Progenitor cell of endocrine pancreas (in vitro differentiated cells): ENCODE measurements around the gene RNF31. TPM values are rescaled to one million over a fixed set of nuclear protein-coding genes. Genes with fewer than 3 reads are reported as not detected.
A peak's percentile ranks its signal among the peaks of the same experiment; 100 is the strongest.

Experiments used
- DNase-seq: peaks from one replicate; pipeline ENCODE4 v3.0.0; 2021; ENCODE audit warnings: low spot score; ENCODE audit not compliant: unreplicated experiment
- H3K27ac Mint-ChIP-seq: 2 replicates; pipeline ENCODE4 v1.8.0; 2021; ENCODE audit warnings: mild to moderate bottlenecking, moderate library complexity, mixed read lengths
- H3K27me3 Mint-ChIP-seq: 2 replicates; pipeline ENCODE4 v1.8.0; 2021; ENCODE audit warnings: mixed read lengths
- H3K36me3 Mint-ChIP-seq: 2 replicates; pipeline ENCODE4 v1.8.0; 2022; ENCODE audit warnings: mixed read lengths; ENCODE audit not compliant: insufficient read depth
- H3K4me1 Mint-ChIP-seq: 2 replicates; pipeline ENCODE4 v1.8.0; 2021; ENCODE audit warnings: low read depth, mixed read lengths
- H3K4me3 Mint-ChIP-seq: 2 replicates; pipeline ENCODE4 v1.8.0; 2021; ENCODE audit warnings: low read depth, mild to moderate bottlenecking, moderate library complexity, mixed read lengths
- H3K9me3 Mint-ChIP-seq: 2 replicates; pipeline ENCODE4 v1.8.0; 2021; ENCODE audit warnings: low read depth, mixed read lengths
- total RNA-seq: library from RNA; stranded (reverse); gene quantifications from 2 replicates; pipeline ENCODE4 v1.2.1, GENCODE V29; 2021
- TF ChIP-seq, protein P1 (sequence below): fragments of 200-600 bp; sonication (generic); IDR thresholded peaks from one replicate; pipeline ENCODE4 v1.5.0; 2021; ENCODE audit warnings: antibody characterized with exemption, mild to moderate bottlenecking; ENCODE audit not compliant: unreplicated experiment

The RNF31 gene
- total RNA-seq, 1 donor from 2014 or later: 104 TPM

DNA sequence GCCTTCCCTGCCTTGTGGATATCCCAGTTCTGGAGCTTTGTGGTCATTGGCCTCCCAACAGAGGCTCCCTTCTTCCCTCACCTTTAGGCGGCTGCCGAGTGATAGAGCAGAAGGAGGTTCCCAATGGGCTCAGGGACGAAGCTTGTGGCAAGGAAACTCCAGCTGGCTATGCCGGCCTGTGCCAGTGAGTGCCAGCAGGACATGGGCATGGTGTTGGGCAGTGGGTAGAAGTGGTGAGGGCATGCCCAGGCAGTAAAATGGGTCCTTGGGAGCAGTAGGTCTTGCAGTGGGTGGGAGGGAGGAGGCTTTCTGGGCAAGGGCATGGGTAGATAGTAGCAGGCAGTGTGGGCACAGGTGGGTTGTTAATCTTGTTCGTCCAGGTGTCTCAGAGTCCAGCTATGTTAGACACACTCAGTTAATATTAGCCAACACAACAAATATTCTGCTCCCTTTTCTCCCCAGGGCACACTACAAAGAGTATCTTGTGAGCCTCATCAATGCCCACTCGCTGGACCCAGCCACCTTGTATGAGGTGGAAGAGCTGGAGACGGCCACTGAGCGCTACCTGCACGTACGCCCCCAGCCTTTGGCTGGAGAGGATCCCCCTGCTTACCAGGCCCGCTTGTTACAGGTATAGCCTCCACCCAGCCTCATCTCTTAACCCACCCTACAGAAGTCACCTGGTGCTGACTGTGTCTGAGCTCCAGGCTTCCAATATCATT is 12.6 kb downstream of the RNF31 start:
- no peak overlapping the region for H3K4me3 Mint-ChIP-seq
- TF ChIP-seq, protein P1, sequence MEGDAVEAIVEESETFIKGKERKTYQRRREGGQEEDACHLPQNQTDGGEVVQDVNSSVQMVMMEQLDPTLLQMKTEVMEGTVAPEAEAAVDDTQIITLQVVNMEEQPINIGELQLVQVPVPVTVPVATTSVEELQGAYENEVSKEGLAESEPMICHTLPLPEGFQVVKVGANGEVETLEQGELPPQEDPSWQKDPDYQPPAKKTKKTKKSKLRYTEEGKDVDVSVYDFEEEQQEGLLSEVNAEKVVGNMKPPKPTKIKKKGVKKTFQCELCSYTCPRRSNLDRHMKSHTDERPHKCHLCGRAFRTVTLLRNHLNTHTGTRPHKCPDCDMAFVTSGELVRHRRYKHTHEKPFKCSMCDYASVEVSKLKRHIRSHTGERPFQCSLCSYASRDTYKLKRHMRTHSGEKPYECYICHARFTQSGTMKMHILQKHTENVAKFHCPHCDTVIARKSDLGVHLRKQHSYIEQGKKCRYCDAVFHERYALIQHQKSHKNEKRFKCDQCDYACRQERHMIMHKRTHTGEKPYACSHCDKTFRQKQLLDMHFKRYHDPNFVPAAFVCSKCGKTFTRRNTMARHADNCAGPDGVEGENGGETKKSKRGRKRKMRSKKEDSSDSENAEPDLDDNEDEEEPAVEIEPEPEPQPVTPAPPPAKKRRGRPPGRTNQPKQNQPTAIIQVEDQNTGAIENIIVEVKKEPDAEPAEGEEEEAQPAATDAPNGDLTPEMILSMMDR: no peak
- H3K36me3 Mint-ChIP-seq: peaks cover 27% of the 10 kb centered on the region
- no peak for DNase-seq
- H3K4me1 Mint-ChIP-seq: peaks cover 16% of the 10 kb centered on the region
- H3K27ac Mint-ChIP-seq: peak overlapping the region; percentile 97
- no peaks in the 10 kb centered on the region for H3K27me3 Mint-ChIP-seq
- no peaks in the 10 kb centered on the region for H3K9me3 Mint-ChIP-seq

DNA sequence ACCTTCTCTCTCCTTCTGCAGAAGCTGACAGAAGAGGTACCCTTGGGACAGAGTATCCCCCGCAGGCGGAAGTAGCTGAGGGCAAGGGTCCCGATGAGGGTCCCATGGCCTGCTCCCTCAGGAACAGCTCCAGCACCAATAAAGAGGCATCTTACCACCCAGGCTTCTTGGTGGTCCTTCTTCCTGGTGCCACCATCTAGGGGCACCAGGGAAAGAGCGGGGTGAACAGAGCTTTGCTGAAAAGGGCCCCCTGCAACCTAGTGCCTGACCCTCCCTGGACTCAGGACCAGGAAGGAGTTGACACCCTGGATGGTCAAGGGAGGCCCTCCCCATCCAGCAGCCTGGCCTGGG is 13.2 kb downstream of the RNF31 start:
- Mint-ChIP-seq H3K27me3 (no peaks in the 10 kb centered on the region), H3K36me3 (peaks cover 27% of the 10 kb centered on the region), H3K9me3 (no peaks in the 10 kb centered on the region), H3K4me3 (no peak overlapping the region), H3K27ac (peak overlapping the region; percentile 97), H3K4me1 (peaks cover 16% of the 10 kb centered on the region)
- DNase-seq: no peak
- TF ChIP-seq, protein P1: no peak

DNA sequence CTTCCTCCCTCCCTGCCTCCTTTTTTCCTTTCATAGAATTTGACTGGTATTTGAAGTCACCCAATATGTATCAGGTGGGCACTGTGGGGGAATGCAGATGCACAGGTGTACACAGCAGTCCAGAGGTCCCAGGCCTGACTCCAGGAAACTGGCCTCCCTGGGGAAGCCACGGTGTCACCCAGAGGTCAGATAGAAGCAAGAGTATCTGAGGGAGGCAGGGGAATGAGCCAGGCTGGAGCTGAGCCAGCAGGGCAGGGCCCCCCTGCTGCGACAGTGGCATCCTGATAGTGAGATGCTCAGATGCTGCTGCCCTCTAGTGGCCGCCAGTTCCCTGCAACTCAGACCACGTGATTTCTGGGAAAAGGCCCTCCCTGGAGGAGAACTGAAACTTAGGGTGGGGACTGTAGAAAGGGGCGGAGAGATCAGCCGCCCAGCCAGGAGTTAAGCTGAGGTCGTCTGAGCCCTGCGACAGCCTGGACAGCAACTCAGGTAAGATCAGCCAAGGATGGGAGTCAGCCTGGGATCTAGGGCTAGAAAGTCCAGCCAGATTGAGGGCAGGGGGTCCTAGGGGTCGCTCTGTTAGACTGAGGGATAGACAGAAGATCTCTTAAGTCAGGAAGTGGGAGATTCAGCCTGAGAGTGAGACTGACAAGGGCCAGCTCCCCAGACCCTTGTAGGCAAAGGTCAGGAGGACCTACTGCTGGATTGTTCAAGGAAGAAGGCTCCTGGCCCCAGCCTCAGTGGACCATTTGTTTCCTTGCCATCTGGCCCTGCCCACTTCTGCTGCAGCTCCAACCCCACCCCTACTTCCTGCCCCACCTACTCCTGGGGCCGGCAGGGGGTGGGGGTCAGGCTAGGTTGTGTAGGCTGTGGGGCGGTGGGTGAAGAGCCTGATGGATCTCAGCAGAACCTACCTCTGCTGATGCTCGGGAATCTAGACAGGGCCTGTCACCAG is 13.8 kb downstream of the RNF31 start, which contains the start of gene IRF9:
IRF9 (plus strand) TSS at position 416 of the 955 bp plus-strand sequence. CDS start 880 bp downstream, outside the sequence.
- peaks cover 16% of the 10 kb centered on the region for H3K4me1 Mint-ChIP-seq
- H3K9me3 Mint-ChIP-seq: no peaks in the 10 kb centered on the region
- TF ChIP-seq, protein P1: peak; percentile 97
- peaks cover 24% of the 10 kb centered on the region for H3K36me3 Mint-ChIP-seq
- DNase-seq: peak; percentile 96
- peak within 1 kb of the TSS; percentile 97 for H3K27ac Mint-ChIP-seq
- H3K4me3 Mint-ChIP-seq: peak within 1 kb of the TSS; percentile 81
- H3K27me3 Mint-ChIP-seq: no peaks in the 10 kb centered on the region

DNA sequence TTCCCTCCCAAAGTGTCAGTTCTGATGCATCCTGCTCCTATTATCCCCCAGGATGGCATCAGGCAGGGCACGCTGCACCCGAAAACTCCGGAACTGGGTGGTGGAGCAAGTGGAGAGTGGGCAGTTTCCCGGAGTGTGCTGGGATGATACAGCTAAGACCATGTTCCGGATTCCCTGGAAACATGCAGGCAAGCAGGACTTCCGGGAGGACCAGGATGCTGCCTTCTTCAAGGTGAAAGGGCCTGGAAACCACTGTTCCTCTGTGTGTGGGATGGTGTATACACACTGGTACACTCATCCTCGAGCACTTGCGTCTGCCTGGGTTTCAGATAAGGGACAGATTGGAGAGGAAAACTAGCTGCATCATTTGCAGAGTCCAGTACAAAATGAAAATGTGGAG is 14.8 kb downstream of the RNF31 start:
- Mint-ChIP-seq H3K27ac (peak overlapping the region; percentile 97), H3K36me3 (peaks cover 23% of the 10 kb centered on the region), H3K27me3 (no peaks in the 10 kb centered on the region)

More for the DNA sequence above, 14.8 kb downstream of the RNF31 start:
- peaks cover 16% of the 10 kb centered on the region for H3K4me1 Mint-ChIP-seq
- TF ChIP-seq, protein P1: no peak
- no peaks in the 10 kb centered on the region for H3K9me3 Mint-ChIP-seq
- H3K4me3 Mint-ChIP-seq: peak overlapping the region; percentile 81
- DNase-seq: no peak
